ENCODE data around the gene BANF1.

DNA sequence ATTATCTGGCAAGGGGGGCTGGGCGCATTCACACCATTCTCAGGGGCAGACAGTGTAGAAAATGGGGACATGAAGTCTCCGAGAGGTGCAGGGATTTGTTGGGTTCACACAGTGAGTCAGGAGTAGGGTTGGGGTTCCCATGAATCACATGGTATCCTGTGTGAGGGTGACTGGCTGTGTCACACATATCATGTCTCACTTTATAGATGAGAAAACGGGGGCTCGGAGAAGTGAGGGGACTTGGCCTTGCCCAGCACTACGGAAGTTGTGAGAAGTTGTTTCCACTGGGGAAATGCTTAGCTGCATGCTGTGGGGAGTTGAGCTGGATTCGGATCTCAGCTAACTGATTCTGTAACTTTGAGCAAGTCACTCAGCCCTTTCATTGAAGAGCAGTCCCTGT is 42.5 kb downstream of the BANF1 start:
- TF ChIP-seq, protein P1, sequence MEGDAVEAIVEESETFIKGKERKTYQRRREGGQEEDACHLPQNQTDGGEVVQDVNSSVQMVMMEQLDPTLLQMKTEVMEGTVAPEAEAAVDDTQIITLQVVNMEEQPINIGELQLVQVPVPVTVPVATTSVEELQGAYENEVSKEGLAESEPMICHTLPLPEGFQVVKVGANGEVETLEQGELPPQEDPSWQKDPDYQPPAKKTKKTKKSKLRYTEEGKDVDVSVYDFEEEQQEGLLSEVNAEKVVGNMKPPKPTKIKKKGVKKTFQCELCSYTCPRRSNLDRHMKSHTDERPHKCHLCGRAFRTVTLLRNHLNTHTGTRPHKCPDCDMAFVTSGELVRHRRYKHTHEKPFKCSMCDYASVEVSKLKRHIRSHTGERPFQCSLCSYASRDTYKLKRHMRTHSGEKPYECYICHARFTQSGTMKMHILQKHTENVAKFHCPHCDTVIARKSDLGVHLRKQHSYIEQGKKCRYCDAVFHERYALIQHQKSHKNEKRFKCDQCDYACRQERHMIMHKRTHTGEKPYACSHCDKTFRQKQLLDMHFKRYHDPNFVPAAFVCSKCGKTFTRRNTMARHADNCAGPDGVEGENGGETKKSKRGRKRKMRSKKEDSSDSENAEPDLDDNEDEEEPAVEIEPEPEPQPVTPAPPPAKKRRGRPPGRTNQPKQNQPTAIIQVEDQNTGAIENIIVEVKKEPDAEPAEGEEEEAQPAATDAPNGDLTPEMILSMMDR (IDR thresholded peaks at IDR 0.05) = no peak
- TF ChIP-seq POLR2A (IDR thresholded peaks at IDR 0.05) = no peak

Data from right lobe of liver (tissue), 4 donors.